ENCODE measurements around the gene SMCR8.

DNA sequence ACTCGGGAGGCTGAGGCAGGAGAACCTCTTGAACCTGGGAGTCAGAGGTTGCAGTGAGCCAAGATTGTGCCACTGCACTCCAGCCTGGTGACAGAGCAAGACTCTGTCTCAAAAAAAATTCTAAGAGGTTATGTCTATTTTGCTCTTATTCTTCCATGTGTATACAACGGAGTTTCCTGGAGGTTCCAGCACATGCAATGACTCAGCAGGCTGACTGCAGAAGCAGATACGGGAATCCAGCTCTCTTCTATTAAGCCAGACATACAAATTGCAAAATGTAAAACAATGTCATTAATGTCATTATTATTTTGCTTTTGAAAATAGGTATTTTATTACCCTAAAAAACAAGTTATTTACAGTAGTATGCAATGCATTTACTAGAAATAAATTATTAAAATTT, 36.2 kb upstream of the SMCR8 start:
- TF ChIP-seq POLR2AphosphoS5 (IDR thresholded peaks at IDR 0.05): no peak
- TF ChIP-seq, protein P1, sequence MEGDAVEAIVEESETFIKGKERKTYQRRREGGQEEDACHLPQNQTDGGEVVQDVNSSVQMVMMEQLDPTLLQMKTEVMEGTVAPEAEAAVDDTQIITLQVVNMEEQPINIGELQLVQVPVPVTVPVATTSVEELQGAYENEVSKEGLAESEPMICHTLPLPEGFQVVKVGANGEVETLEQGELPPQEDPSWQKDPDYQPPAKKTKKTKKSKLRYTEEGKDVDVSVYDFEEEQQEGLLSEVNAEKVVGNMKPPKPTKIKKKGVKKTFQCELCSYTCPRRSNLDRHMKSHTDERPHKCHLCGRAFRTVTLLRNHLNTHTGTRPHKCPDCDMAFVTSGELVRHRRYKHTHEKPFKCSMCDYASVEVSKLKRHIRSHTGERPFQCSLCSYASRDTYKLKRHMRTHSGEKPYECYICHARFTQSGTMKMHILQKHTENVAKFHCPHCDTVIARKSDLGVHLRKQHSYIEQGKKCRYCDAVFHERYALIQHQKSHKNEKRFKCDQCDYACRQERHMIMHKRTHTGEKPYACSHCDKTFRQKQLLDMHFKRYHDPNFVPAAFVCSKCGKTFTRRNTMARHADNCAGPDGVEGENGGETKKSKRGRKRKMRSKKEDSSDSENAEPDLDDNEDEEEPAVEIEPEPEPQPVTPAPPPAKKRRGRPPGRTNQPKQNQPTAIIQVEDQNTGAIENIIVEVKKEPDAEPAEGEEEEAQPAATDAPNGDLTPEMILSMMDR (IDR thresholded peaks at IDR 0.05): no peak

Measured in upper lobe of left lung (tissue), 4 donors.